GM13976 (cell line): ENCODE data around the gene TNS1.

Experiments used
- DNase-seq: peaks from one replicate; pipeline ENCODE4 v3.0.0; 2012; ENCODE audit warnings: low spot score
- CTCF ChIP-seq: IDR thresholded peaks from 2 replicates; pipeline ENCODE4 v1.5.1; 2012; ENCODE audit warnings: borderline replicate concordance, mild to moderate bottlenecking; ENCODE audit not compliant: insufficient read depth; ENCODE audit errors: extremely low read depth, missing control alignments, control extremely low read depth
- in situ Hi-C: fragments of 300-500 bp; cut with MboI; formaldehyde crosslinking; loops from one replicate; pipeline ENCODE4 v1.12.0; 2022; ENCODE audit warnings: low sequenced_read_pairs, mixed read lengths, inconsistent platforms; ENCODE audit not compliant: unreplicated experiment

TNS1 gene

GRCh38 chr2:217941339-217941738 is 61.5 kb downstream of the TNS1 start:
- no peak for TF ChIP-seq CTCF

GRCh38 chr2:217940261-217941220 is 62.3 kb downstream of the TNS1 start:
- in situ Hi-C loops, result no loop called here
- TF ChIP-seq CTCF, result no peak
- DNase-seq, result no peak

More at GRCh38 chr2:217941339-217941738, 61.5 kb downstream of the TNS1 start:
- in situ Hi-C loops, result no loop called here
- DNase-seq, result no peak

- no peak for DNase-seq
- TF ChIP-seq CTCF, result no peak
- in situ Hi-C loops, result no loop called here
Measured at GRCh38 chr2:217939629-217940245, 63.1 kb downstream of the TNS1 start.

- DNase-seq, result no peak
- TF ChIP-seq CTCF, result no peak
- in situ Hi-C loops, result no loop called here
Measured at GRCh38 chr2:217939220-217939619, 63.6 kb downstream of the TNS1 start.

GRCh38 chr2:217938036-217938435 is 64.8 kb downstream of the TNS1 start:
- in situ Hi-C loops, result no loop called here
- no peak for TF ChIP-seq CTCF
- DNase-seq, result no peak

GRCh38 chr2:217937446-217937845 is 65.3 kb downstream of the TNS1 start:
- in situ Hi-C loops, result no loop called here
- TF ChIP-seq CTCF, result no peak
- no peak for DNase-seq
